Measurements from ENCODE around the gene CCL20.

Gene CCL20

DNA sequence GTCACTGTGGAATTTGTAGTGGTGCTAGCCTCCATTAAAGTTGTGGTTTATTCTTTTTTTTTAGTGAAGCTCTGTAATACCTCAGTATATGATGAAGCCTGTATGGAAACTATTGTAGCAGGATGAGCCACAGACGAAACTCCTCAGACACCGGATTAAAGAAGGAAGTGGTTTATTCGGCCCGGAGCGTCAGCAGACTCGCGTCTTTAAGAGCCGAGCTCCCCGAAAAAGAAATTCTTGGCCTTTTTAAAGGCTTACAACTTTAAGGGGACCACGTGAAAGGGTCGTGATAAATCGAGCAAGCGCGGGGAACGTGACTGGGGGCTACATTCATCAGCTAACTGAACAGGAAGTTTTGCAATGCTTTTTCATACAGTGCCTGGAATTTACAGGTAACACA lies 8.1 kb upstream of the CCL20 start:
- no peaks in the 10 kb centered on the region for H3K4me1 Mint-ChIP-seq
- H3K27ac Mint-ChIP-seq, result no peak overlapping the region
- H3K4me3 Mint-ChIP-seq, result no peak overlapping the region
- TF ChIP-seq CTCF (IDR thresholded peaks at IDR 0.05; ENCODE audit: unreplicated experiment in 3 of 3), result no peak
- H3K36me3 Mint-ChIP-seq (ENCODE audit: low read depth), result no peaks in the 10 kb centered on the region
- H3K27me3 Mint-ChIP-seq (ENCODE audit: low read depth), result peaks cover 4% of the 10 kb centered on the region
- peaks cover 2% of the 10 kb centered on the region for H3K9me3 Mint-ChIP-seq

DNA sequence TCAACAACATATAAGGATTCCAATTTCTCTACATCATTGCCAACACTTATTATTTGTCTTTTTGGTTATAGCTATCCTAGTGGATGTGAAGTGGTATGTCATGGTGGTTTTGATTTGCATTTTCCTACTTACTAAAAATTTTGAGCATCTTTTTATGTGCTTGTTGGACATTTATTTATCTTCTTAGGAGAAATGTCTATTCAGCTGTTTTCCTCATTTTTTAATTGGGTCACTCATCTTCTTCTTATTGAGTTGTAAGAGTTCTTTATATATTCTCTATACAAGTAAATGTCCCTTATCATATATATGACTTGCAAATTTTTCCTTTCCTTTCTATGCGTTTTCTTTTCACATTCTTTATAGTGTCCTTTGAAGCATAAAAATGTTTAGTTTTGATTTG lies 4.7 kb upstream of the CCL20 start:
- peaks cover 2% of the 10 kb centered on the region for H3K9me3 Mint-ChIP-seq
- peaks cover 4% of the 10 kb centered on the region for H3K27me3 Mint-ChIP-seq (ENCODE audit: low read depth)
- peaks cover 5% of the 10 kb centered on the region for H3K4me1 Mint-ChIP-seq
- H3K36me3 Mint-ChIP-seq (ENCODE audit: low read depth), result no peaks in the 10 kb centered on the region
- TF ChIP-seq CTCF (IDR thresholded peaks at IDR 0.05; ENCODE audit: unreplicated experiment in 3 of 3), result no peak
- no peak overlapping the region for H3K4me3 Mint-ChIP-seq
- H3K27ac Mint-ChIP-seq, result no peak overlapping the region

GRCh38 chr2:227812001-227812400 lies 1.6 kb upstream of the CCL20 start:
- H3K27ac Mint-ChIP-seq, result no peak overlapping the region
- no peak for TF ChIP-seq CTCF (IDR thresholded peaks at IDR 0.05; ENCODE audit: unreplicated experiment in 3 of 3)
- H3K27me3 Mint-ChIP-seq (ENCODE audit: low read depth), result peaks cover 4% of the 10 kb centered on the region
- H3K4me3 Mint-ChIP-seq, result no peak overlapping the region
- no peaks in the 10 kb centered on the region for H3K9me3 Mint-ChIP-seq
- H3K36me3 Mint-ChIP-seq (ENCODE audit: low read depth), result no peaks in the 10 kb centered on the region
- H3K4me1 Mint-ChIP-seq, result peaks cover 7% of the 10 kb centered on the region

GRCh38 chr2:227813229-227813561 lies 447 bp upstream of the CCL20 start:
- no peaks in the 10 kb centered on the region for H3K27me3 Mint-ChIP-seq (ENCODE audit: low read depth)
- no peak for TF ChIP-seq CTCF (IDR thresholded peaks at IDR 0.05; ENCODE audit: unreplicated experiment in 3 of 3)
- H3K4me1 Mint-ChIP-seq, result peaks cover 12% of the 10 kb centered on the region
- H3K27ac Mint-ChIP-seq, result peak overlapping the region in 1 of 3 experiments; percentile 7
- no peaks in the 10 kb centered on the region for H3K36me3 Mint-ChIP-seq (ENCODE audit: low read depth)
- no peaks in the 10 kb centered on the region for H3K9me3 Mint-ChIP-seq
- no peak overlapping the region for H3K4me3 Mint-ChIP-seq

- no peaks in the 10 kb centered on the region for H3K9me3 Mint-ChIP-seq
- no peaks in the 10 kb centered on the region for H3K27me3 Mint-ChIP-seq (ENCODE audit: low read depth)
- H3K36me3 Mint-ChIP-seq (ENCODE audit: low read depth), result no peaks in the 10 kb centered on the region
- no peak overlapping the region for H3K27ac Mint-ChIP-seq
- TF ChIP-seq CTCF (IDR thresholded peaks at IDR 0.05; ENCODE audit: unreplicated experiment in 3 of 3), result no peak
- peak overlapping the region in 1 of 3 experiments; percentile 11 for H3K4me3 Mint-ChIP-seq
- H3K4me1 Mint-ChIP-seq, result peaks cover 17% of the 10 kb centered on the region
These were observed 1.4 kb downstream of the CCL20 start for GRCh38 chr2:227815066-227815465.

DNA sequence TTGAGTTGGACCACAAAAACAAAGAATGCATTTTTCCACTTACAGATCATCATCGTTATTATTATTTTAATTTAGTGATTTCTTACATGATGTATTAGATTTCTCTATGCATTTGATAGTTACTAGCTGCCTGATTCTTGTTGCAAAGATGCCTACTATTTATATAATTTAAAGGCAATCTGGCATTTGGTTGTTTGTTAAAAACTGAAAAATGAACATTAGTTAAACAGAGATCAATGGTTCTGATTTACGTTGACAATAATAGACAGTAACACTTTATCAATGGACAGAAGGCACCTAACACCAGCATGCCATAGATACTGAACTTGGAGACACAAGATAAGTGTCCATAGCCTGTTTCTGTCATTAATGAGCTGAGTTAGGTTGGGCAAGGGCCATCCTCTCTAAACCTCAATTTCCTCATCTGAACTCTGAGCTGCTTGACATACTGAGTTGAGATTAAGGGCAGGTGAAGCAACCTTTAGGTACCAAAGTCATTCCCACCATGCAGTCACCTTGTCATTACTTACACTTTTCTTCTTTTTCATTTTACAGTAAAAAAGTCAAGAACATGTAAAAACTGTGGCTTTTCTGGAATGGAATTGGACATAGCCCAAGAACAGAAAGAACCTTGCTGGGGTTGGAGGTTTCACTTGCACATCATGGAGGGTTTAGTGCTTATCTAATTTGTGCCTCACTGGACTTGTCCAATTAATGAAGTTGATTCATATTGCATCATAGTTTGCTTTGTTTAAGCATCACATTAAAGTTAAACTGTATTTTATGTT lies 3.1 kb downstream of the CCL20 start:
- Mint-ChIP-seq H3K4me1 (peaks cover 17% of the 10 kb centered on the region), H3K27ac (no peak overlapping the region), H3K4me3 (no peak overlapping the region), H3K36me3 (ENCODE audit: low read depth) (no peaks in the 10 kb centered on the region), H3K27me3 (ENCODE audit: low read depth) (no peaks in the 10 kb centered on the region), H3K9me3 (peaks cover 2% of the 10 kb centered on the region)
- TF ChIP-seq CTCF (IDR thresholded peaks at IDR 0.05; ENCODE audit: unreplicated experiment in 3 of 3), result no peak

All from nephron (organoid).